ENCODE data around the gene TNFSF12. TPM values are rescaled to one million over a fixed set of nuclear protein-coding genes. Genes with fewer than 3 reads are reported as not detected.
A peak's percentile ranks its signal among the peaks of the same experiment; 100 is the strongest.

The TNFSF12 gene
- total RNA-seq, 2 experiments from 2014 or later: 93.7 to 100 TPM

DNA sequence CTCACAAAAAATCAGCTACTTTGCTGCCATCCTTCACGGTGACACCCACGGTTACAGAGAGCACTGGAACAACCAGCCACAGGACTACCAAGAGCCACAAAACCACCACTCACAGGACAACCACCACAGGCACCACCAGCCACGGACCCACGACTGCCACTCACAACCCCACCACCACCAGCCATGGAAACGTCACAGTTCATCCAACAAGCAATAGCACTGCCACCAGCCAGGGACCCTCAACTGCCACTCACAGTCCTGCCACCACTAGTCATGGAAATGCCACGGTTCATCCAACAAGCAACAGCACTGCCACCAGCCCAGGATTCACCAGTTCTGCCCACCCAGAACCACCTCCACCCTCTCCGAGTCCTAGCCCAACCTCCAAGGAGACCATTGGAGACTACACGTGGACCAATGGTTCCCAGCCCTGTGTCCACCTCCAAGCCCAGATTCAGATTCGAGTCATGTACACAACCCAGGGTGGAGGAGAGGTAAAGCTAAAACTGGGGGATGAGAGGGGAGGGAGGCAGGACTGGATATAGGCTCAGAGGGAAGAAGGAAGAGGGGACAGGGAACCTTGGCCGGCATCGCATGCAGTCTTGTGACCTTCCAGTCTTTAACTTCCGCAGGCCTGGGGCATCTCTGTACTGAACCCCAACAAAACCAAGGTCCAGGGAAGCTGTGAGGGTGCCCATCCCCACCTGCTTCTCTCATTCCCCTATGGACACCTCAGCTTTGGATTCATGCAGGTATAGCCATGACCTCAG is 31.2 kb downstream of the TNFSF12 start:
- Mint-ChIP-seq H3K27ac (peak overlapping the region; percentile 87), H3K36me3 (ENCODE audit: low read depth) (peaks cover 74% of the 10 kb centered on the region), H3K27me3 (ENCODE audit: low read depth) (no peaks in the 10 kb centered on the region), H3K4me3 (peak overlapping the region; percentile 55), H3K9me3 (ENCODE audit: insufficient read depth) (no peaks in the 10 kb centered on the region), H3K4me1 (ENCODE audit: low read depth) (peaks cover 89% of the 10 kb centered on the region)
- ATAC-seq (peak; percentile 0), DNase-seq (peak; percentile 52)
- ChIA-PET POLR2A (interaction anchor here (0.6 to 6.8 kb wide), 8 partner anchors 7 to 277 kb away, joined by 3 to 105 read pairs (median 6); partner anchors contain the start of genes NAA38, POLR2A, SENP3 and SOX15), CTCF (interaction anchor here (0.6 to 2.6 kb wide), 8 partner anchors 9 to 224 kb away, joined by 3 to 14 read pairs (median 4); partner anchors contain the start of genes SENP3, SOX15 and WRAP53)

DNA sequence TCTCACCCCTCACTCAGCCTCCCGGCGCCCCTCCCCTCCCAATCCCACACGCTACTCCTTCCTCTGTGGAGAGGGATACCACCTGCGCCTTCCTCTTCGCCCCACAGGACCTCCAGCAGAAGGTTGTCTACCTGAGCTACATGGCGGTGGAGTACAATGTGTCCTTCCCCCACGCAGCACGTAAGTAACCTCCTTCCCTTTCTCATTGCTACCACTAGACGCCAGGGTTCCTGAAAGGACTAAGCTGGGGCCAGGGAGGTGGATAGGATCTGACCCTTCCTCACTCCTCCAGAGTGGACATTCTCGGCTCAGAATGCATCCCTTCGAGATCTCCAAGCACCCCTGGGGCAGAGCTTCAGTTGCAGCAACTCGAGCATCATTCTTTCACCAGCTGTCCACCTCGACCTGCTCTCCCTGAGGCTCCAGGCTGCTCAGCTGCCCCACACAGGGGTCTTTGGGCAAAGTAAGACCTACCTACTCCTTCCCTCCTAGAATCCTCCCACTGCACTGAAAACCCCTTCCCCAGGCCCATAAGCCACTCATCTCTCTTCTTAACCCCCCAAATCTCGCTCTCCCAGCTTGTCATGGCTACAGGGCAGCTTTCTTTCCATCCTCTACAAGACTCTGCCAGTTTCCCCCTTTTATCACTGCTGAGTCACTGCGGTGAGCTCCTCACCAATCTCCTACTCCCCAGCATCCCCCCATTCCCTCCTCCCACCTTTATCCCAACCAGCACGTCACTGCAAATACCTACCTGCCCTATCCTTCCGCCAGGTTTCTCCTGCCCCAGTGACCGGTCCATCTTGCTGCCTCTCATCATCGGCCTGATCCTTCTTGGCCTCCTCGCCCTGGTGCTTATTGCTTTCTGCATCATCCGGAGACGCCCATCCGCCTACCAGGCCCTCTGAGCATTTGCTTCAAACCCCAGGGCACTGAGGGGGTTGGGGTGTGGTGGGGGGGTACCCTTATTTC is 32.0 kb downstream of the TNFSF12 start:
- Mint-ChIP-seq H3K27me3 (ENCODE audit: low read depth) (no peaks in the 10 kb centered on the region), H3K9me3 (ENCODE audit: insufficient read depth) (no peaks in the 10 kb centered on the region), H3K4me1 (ENCODE audit: low read depth) (peaks cover 87% of the 10 kb centered on the region), H3K27ac (peak overlapping the region; percentile 87), H3K4me3 (peak overlapping the region; percentile 2), H3K36me3 (ENCODE audit: low read depth) (peaks cover 70% of the 10 kb centered on the region)
- DNase-seq (no peak), ATAC-seq (no peak)
- ChIA-PET CTCF (interaction anchor here (0.6 to 2.6 kb wide), 8 partner anchors 9 to 225 kb away, joined by 3 to 14 read pairs (median 3); partner anchors contain the start of genes SENP3, SOX15 and WRAP53), POLR2A (interaction anchor here (0.6 to 6.8 kb wide), 7 partner anchors 8 to 276 kb away, joined by 3 to 105 read pairs (median 8); partner anchors contain the start of genes NAA38, POLR2A, SOX15 and TP53)

DNA sequence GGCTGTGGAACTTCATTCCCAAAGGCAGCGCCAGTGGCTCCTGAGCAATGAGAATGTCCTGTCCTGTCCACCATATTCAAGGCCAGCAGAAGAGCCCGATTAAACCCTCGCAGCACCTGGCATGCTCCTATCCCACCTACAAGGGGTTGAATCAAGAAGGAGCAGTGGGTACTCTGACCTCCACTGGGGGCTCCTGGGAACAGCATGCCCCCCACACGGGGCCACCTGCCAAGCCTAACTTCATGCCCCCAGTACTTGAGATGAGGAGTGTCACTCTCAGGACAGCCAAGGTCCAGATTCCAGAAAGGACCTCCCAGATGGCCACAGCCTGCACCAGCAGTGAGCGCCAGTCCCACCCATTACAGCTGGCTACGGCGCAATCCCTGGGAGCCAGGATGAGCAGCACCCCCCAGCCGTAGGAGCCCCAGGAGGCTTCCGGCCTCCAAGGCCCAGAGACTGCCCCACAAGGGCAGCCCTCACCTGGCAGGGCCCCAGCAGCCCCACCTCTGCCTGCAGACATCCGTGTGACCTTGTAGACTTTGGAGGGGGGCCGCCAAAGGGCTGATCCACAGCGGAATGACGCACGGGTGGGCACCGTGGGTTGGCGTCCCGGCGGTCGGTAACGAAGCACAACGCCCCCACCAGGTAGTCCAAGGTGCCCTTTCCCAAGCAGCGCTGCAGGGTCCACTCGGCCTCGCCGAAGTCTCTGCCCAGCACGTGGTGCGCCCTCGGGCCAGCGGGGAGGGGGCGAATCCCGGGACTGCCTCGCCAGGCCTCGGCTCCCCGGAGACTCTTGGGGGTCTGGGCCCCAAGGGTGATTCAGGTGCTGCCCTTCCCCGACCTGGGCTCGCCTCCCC is 33.8 kb downstream of the TNFSF12 start:
- Mint-ChIP-seq H3K27ac (peak overlapping the region; percentile 100), H3K9me3 (ENCODE audit: insufficient read depth) (no peaks in the 10 kb centered on the region), H3K27me3 (ENCODE audit: low read depth) (no peaks in the 10 kb centered on the region), H3K4me3 (peak overlapping the region; percentile 98), H3K36me3 (ENCODE audit: low read depth) (peaks cover 59% of the 10 kb centered on the region), H3K4me1 (ENCODE audit: low read depth) (peaks cover 77% of the 10 kb centered on the region)
- POLR2A ChIA-PET: interaction anchor here (0.8 to 6.8 kb wide), 10 partner anchors 10 to 344 kb away, joined by 3 to 105 read pairs (median 5); partner anchors contain the start of genes SAT2, SENP3, TP53 and WRAP53
- CTCF ChIA-PET: interaction anchor here (0.7 to 5.3 kb wide), 7 partner anchors 11 to 227 kb away, joined by 3 to 45 read pairs (median 3); partner anchors contain the start of genes FXR2, TNFSF13, TP53 and WRAP53
- ATAC-seq (no peak), DNase-seq (no peak)

DNA sequence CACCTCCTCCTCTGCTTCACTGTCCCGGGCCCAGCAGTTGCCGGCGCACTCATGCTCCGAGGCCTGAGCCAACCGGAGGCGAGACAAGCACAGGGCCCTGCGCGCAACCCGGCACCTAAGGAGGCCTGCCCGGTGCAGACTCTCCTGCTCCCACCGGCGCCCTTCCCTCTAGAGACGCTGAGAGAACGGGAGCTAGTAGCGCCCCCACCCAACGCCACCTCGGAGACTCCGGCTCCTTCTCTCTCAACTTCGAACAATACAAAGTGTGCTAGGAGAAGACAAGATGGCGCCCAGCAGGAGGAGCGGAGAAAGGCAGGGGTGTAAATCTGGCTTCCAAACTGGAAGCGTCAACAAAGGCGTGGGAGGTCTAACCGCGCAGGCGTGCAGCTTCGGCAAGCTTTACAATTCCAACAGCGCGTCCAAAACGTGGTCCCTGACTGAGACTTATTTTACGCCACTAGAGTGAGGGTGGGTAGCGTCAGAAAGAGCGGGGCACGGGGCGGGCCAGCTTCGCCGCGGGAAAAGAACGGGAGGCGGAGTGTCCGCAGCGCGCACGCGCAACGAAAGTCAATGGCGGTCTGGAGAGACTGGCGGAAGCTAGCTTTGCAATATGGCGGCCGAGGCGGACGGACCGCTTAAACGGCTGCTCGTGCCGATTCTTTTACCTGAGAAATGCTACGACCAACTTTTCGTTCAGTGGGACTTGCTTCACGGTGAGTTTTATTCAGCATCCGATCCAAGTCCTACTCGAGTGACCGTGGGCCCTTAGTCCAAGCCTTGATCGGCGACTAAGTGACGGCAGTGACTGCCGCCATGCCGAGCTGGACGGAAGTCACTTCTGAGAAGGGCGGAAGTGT is 34.6 kb downstream of the TNFSF12 start, which contains the start of gene MPDU1:
Gene MPDU1 (plus strand): TSS at position 600 of the 857 bp plus-strand sequence. CDS start 11 bp downstream, at position 611.
- peak within 1 kb of the TSS; percentile 98 for H3K4me3 Mint-ChIP-seq
- H3K36me3 Mint-ChIP-seq (ENCODE audit: low read depth): peaks cover 58% of the 10 kb centered on the region
- DNase-seq (peak; percentile 97), ATAC-seq (peak; percentile 82)
- CTCF ChIA-PET: interaction anchor here (0.6 to 5.3 kb wide), 13 partner anchors 9 to 228 kb away, joined by 3 to 45 read pairs (median 4); partner anchors contain the start of genes FXR2, SENP3, TMEM102 and TNFSF13
- POLR2A ChIA-PET: interaction anchor here (0.6 to 6.8 kb wide), 25 partner anchors 11 to 994 kb away, joined by 3 to 105 read pairs (median 4); partner anchors contain the start of genes POLR2A, RANGRF, SAT2 and SENP3
- H3K9me3 Mint-ChIP-seq (ENCODE audit: insufficient read depth): no peaks in the 10 kb centered on the region
- peaks cover 69% of the 10 kb centered on the region for H3K4me1 Mint-ChIP-seq (ENCODE audit: low read depth)
- peak within 1 kb of the TSS; percentile 100 for H3K27ac Mint-ChIP-seq
- H3K27me3 Mint-ChIP-seq (ENCODE audit: low read depth): no peaks in the 10 kb centered on the region

DNA sequence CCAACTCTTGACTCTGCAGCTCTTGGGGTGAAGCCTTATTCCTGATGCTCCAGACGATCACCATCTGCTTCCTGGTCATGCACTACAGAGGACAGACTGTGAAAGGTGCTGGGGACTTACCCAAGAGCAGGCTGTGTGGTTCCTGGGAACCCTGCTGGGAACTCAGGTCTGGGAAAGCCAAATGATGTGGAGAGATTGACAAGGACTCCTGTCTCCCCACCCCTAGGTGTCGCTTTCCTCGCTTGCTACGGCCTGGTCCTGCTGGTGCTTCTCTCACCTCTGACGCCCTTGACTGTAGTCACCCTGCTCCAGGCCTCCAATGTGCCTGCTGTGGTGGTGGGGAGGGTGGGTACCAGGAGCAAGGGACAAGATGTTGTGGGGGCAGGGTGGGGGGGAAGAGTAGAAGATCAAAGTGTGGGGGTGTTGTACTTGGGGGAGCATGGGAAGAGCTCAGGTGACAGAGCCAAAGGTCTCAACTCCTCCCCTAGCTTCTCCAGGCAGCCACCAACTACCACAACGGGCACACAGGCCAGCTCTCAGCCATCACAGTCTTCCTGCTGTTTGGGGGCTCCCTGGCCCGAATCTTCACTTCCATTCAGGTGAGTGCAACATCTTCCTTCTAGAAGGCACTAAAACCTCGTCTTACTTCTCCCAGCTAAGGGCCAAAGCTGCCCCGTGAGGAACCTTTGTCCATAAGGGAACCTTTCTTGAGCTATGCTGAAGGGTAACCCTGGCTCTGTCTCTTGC is 38.0 kb downstream of the TNFSF12 start:
- ATAC-seq (no peak), DNase-seq (no peak)
- H3K9me3 Mint-ChIP-seq (ENCODE audit: insufficient read depth): no peaks in the 10 kb centered on the region
- POLR2A ChIA-PET: interaction anchor here (0.6 to 4.1 kb wide), 3 partner anchors 41 to 503 kb away, joined by 3 to 82 read pairs (median 3); partner anchors contain the start of genes SAT2, TP53 and WRAP53
- H3K36me3 Mint-ChIP-seq (ENCODE audit: low read depth): peaks cover 43% of the 10 kb centered on the region
- no peak overlapping the region for H3K4me3 Mint-ChIP-seq
- no peaks in the 10 kb centered on the region for H3K27me3 Mint-ChIP-seq (ENCODE audit: low read depth)
- peaks cover 37% of the 10 kb centered on the region for H3K4me1 Mint-ChIP-seq (ENCODE audit: low read depth)
- CTCF ChIA-PET: interaction anchor here (1.0 to 5.3 kb wide), 7 partner anchors 8 to 232 kb away, joined by 3 to 45 read pairs (median 4); partner anchors contain the start of genes SENP3, TMEM95, TP53 and WRAP53
- no peak overlapping the region for H3K27ac Mint-ChIP-seq

DNA sequence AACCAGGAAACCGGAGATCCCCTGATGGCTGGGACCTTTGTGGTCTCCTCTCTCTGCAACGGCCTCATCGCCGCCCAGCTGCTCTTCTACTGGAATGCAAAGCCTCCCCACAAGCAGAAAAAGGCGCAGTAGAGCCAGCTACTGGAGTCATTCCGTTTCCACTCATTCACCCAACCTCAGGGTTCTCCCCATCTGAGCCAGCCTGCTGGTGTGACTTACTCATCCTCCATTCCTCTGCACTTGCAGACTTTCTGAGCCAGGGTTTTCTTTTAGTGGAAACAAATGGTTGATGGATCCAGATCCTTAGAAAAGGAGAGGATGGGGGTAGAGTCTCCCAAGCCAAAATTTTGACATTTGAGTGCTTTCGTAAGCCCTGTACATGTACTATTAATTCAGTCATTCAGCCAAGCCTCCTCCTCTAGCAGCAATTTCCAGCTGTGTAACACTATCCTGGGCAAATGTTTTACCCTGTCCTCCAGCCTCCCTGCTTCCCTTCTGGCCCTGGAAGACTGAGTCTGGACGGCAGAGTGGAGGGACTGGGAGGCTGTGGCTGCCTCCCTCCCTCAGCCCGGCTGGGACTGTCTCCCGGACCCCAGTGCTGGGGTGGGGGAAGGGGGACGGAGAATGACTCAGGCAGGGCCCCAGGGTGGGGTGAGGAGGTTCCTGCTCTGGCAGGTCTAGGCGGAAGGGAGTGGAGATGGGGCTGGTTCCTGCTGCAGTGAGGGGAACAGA is 38.7 kb downstream of the TNFSF12 start:
- DNase-seq: no peak
- no peak for ATAC-seq
- Mint-ChIP-seq H3K4me3 (no peak overlapping the region), H3K9me3 (ENCODE audit: insufficient read depth) (no peaks in the 10 kb centered on the region), H3K4me1 (ENCODE audit: low read depth) (peaks cover 30% of the 10 kb centered on the region), H3K36me3 (ENCODE audit: low read depth) (peaks cover 44% of the 10 kb centered on the region), H3K27ac (peak overlapping the region; percentile 9), H3K27me3 (ENCODE audit: low read depth) (no peaks in the 10 kb centered on the region)
- CTCF ChIA-PET: interaction anchor here (1.0 to 5.3 kb wide), 6 partner anchors 12 to 232 kb away, joined by 3 to 45 read pairs (median 4); partner anchors contain the start of genes TMEM95, TP53 and WRAP53
- POLR2A ChIA-PET: interaction anchor here (0.6 to 1.1 kb wide), 2 partner anchors 40 to 503 kb away, joined by 3 read pairs; partner anchors contain the start of gene SAT2

DNA sequence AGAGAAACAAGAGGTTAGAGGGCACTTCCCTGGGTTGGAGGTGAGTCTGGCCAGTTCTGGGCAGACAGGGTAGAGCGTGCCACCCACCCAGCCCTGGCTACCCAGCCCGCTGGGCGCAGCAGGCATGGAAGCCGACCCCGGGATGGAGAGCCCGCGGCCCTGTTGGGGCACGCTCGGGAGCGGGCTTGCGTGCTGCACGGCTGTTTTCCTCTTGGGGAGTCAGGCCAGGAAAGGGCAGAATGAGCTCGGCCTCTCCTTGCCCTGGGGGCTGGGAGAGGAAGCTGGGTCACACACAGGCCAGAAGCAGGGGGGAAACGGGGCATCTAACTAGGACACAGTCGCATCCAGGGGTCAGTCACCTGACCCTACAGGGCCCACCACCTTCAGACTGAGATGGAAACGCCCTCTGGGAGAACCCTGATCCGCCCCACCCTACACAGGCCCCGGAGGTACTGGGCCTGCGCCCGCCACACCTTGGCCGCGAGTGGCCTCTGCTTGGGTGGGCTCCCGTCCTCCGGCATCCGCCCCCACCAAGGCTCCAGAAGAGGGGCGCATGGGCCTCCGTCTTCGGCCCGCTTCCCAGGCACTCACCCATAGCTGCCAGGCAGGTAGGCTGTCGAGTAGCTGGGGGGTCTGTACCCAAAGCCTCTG is 39.8 kb downstream of the TNFSF12 start:
- POLR2A ChIA-PET: interaction anchor here (0.7 to 2.0 kb wide), 5 partner anchors 9 to 75 kb away, joined by 3 to 9 read pairs (median 4); partner anchors contain the start of gene CD68
- Mint-ChIP-seq H3K27ac (no peak overlapping the region), H3K9me3 (ENCODE audit: insufficient read depth) (no peaks in the 10 kb centered on the region), H3K36me3 (ENCODE audit: low read depth) (peaks cover 51% of the 10 kb centered on the region), H3K27me3 (ENCODE audit: low read depth) (no peaks in the 10 kb centered on the region), H3K4me3 (no peak overlapping the region), H3K4me1 (ENCODE audit: low read depth) (peaks cover 21% of the 10 kb centered on the region)
- ATAC-seq (no peak), DNase-seq (no peak)
- CTCF ChIA-PET: interaction anchor here (0.7 to 3.3 kb wide), 21 partner anchors 9 to 330 kb away, joined by 3 to 22 read pairs (median 6); partner anchors contain the start of genes CD68, FXR2, TMEM102 and TMEM95

DNA sequence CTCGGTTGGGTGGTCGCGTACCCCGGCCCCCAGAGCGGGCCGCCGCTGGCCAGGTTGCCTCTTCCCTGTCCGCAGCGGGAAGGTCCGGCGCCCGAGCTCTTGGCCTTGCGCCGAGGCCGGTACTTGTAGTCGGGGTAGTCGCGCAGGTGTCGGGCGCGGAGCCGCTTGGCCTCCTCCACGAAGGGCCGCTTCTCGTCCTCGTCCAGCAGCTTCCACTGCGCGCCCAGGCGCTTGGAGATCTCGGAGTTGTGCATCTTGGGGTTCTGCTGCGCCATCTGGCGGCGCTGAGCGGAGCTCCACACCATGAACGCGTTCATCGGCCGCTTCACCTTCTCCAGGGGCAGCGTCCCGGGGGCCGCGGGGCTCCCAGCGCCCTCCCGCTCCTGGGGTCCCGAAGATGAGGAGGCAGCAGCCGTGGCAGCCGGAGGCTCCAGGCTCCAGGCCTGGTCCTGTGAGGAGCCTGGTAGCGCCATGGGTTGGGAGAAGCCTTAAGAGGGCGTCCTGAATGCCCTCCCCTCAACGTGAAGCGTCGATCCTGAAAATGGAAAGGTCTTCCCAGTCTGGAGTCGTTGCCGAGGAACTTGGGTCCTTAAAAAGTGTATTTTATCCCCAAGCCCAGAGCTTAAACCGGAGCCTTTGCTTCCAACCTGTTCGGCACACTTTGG is 40.5 kb downstream of the TNFSF12 start:
- no peak overlapping the region for H3K27ac Mint-ChIP-seq
- no peak overlapping the region for H3K4me3 Mint-ChIP-seq
- DNase-seq: peak; percentile 74
- ChIA-PET POLR2A (interaction anchor here (0.7 to 2.0 kb wide), 6 partner anchors 9 to 76 kb away, joined by 3 to 9 read pairs (median 4); partner anchors contain the start of gene CD68), CTCF (interaction anchor here (0.6 to 3.3 kb wide), 26 partner anchors 9 to 544 kb away, joined by 3 to 22 read pairs (median 6); partner anchors contain the start of genes CD68, FXR2, TMEM102 and TMEM95)
- peaks cover 56% of the 10 kb centered on the region for H3K36me3 Mint-ChIP-seq (ENCODE audit: low read depth)
- peak; percentile 75 for ATAC-seq
- peaks cover 20% of the 10 kb centered on the region for H3K4me1 Mint-ChIP-seq (ENCODE audit: low read depth)
- no peaks in the 10 kb centered on the region for H3K9me3 Mint-ChIP-seq (ENCODE audit: insufficient read depth)
- no peaks in the 10 kb centered on the region for H3K27me3 Mint-ChIP-seq (ENCODE audit: low read depth)
